ENCODE results near the gene TNRC6C.

DNA sequence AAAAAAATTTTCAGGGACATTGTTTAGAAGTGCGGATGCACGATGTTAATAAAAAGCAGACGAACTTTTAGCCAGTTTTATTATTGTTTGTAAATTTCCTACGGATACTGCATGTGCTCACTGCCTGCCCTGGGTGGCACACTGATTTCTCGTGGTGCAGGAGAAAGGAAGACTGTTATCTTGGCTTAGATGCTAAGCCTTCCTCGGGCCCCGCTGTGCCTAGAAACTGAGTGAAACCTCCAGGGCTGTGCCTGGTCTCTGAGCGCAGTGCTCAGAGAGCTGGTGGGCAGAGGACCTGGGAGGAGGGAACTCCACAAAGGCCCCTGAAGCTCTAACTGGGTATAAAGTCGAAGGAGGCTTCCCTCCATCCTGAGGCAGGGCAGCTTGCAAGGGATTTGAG, 35.4 kb upstream of the TNRC6C start:
- TF ChIP-seq POLR2A (IDR thresholded peaks at IDR 0.05) = no peak
- TF ChIP-seq, protein P1, sequence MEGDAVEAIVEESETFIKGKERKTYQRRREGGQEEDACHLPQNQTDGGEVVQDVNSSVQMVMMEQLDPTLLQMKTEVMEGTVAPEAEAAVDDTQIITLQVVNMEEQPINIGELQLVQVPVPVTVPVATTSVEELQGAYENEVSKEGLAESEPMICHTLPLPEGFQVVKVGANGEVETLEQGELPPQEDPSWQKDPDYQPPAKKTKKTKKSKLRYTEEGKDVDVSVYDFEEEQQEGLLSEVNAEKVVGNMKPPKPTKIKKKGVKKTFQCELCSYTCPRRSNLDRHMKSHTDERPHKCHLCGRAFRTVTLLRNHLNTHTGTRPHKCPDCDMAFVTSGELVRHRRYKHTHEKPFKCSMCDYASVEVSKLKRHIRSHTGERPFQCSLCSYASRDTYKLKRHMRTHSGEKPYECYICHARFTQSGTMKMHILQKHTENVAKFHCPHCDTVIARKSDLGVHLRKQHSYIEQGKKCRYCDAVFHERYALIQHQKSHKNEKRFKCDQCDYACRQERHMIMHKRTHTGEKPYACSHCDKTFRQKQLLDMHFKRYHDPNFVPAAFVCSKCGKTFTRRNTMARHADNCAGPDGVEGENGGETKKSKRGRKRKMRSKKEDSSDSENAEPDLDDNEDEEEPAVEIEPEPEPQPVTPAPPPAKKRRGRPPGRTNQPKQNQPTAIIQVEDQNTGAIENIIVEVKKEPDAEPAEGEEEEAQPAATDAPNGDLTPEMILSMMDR (IDR thresholded peaks at IDR 0.05 in 4 of 5, conservative IDR thresholded peaks at IDR 0.05 in 1 of 5) = no peak
